Measurements from ENCODE around the gene METTL15.

METTL15 gene

DNA sequence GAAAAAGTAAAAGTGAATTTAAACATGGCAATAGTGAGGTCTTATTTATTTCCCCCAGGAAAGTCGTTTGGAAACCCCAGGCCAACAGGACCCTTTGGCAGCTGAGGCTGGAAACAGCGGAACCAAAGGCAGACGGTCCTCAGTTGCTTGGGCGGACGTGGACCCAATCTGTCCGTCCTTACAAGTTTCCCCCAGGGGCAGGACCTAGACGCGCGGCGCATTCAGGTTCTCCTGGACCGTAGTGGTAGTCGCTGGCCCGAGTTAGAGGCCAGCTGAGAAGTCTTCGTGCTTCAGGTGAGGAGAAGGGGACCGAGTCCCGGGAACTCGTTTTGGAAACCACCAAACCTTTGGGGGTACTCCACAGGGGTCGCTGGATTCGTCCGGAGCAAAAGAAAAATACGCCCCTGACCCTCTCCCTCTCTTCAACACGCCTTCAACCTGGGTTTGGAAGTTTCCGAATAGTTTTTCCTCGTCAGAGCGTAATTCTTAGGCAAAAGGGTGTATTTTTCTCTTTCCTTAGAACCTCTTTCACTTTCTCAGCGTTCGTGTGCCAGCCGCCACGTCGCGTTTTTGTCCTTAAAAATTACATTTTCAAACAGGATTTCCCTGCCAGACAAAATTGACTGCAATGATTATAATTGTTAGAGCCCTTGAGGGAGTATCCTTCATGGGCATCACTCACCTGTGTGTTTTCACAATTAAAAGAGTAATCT, 2.1 kb downstream of the METTL15 start:
- in situ Hi-C loops (cut with MboI; ENCODE audit: low sequenced_read_pairs, unreplicated experiment): loop anchor here (25.0 kb wide), 1 partner anchor 398 kb away; the partner anchor contains the start of gene BDNF
- peak; percentile 50 for DNase-seq (ENCODE audit: low spot score)
- TF ChIP-seq, protein P1, sequence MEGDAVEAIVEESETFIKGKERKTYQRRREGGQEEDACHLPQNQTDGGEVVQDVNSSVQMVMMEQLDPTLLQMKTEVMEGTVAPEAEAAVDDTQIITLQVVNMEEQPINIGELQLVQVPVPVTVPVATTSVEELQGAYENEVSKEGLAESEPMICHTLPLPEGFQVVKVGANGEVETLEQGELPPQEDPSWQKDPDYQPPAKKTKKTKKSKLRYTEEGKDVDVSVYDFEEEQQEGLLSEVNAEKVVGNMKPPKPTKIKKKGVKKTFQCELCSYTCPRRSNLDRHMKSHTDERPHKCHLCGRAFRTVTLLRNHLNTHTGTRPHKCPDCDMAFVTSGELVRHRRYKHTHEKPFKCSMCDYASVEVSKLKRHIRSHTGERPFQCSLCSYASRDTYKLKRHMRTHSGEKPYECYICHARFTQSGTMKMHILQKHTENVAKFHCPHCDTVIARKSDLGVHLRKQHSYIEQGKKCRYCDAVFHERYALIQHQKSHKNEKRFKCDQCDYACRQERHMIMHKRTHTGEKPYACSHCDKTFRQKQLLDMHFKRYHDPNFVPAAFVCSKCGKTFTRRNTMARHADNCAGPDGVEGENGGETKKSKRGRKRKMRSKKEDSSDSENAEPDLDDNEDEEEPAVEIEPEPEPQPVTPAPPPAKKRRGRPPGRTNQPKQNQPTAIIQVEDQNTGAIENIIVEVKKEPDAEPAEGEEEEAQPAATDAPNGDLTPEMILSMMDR (IDR thresholded peaks at IDR 0.05; ENCODE audit: borderline replicate concordance, control extremely low read depth, extremely low read depth, insufficient read depth, missing control alignments): no peak

DNA sequence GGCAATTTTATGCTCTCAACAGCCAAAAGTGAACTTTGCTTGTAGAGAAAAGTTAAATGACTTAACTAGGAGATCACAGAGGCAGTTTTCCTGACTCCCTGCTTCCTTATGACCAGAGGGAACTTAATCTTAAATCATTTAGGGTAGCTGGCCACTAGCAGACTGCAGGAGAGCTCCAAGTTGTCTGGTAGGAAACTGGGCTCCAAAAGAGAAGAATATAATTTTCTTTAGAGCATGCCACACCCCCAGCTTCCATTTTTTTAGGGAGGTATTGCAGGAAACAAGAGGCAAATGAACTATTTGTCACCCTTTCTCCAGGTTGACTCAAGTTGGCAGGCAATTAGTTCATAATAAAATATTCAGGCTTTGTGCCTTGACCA, 2.6 kb downstream of the METTL15 start:
- TF ChIP-seq, protein P1 (IDR thresholded peaks at IDR 0.05; ENCODE audit: borderline replicate concordance, control extremely low read depth, extremely low read depth, insufficient read depth, missing control alignments): no peak
- in situ Hi-C loops (cut with MboI; ENCODE audit: low sequenced_read_pairs, unreplicated experiment): loop anchor here (25.0 kb wide), 1 partner anchor 399 kb away; the partner anchor contains the start of gene BDNF
- no peak for DNase-seq (ENCODE audit: low spot score)

DNA sequence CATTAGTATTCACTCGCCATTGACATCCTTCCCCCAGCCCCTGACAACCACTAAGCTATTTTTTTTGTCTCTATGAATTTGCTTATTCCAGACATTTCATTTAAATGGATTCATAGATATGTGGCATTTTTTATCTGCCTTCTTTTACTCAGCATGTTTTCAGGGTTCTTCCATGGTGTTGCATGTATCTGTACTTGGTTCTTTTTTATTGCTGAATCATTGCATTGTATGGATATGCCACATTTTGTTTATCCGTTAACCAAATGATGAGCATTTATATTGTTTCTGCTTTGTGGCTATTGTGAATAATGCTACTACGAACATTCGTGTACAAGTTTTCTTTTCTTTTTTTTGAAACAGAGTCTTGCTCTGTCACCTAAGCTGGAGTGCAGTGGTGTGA, 5.9 kb downstream of the METTL15 start:
- in situ Hi-C loops (cut with MboI; ENCODE audit: low sequenced_read_pairs, unreplicated experiment): loop anchor here (25.0 kb wide), 1 partner anchor 402 kb away; the partner anchor contains the start of gene BDNF

DNA sequence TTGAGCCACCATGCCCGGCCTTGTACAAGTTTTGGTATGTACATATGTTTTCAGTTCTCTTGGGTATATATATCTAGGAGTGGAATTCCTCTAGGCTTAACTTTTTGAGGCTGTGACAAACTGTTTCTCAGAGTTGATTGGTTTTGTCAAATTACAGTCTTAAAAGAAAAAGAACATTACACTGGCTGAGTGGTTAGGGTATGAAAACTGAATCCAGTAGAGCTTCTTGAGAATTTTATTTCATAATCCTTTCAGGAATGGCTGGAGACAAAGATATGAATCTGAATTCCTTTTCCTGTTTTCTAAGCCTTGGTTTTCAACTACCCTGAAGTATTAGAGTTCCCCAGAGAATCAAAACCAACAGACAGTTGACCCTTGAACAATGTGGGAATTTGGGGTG, 6.5 kb downstream of the METTL15 start:
- TF ChIP-seq, protein P1 (IDR thresholded peaks at IDR 0.05; ENCODE audit: borderline replicate concordance, control extremely low read depth, extremely low read depth, insufficient read depth, missing control alignments): no peak
- in situ Hi-C loops (cut with MboI; ENCODE audit: low sequenced_read_pairs, unreplicated experiment): loop anchor here (25.0 kb wide), 1 partner anchor 402 kb away; the partner anchor contains the start of gene BDNF
- no peak for DNase-seq (ENCODE audit: low spot score)

More for the DNA sequence above, 5.9 kb downstream of the METTL15 start:
- TF ChIP-seq, protein P1 (IDR thresholded peaks at IDR 0.05; ENCODE audit: borderline replicate concordance, control extremely low read depth, extremely low read depth, insufficient read depth, missing control alignments): no peak
- DNase-seq (ENCODE audit: low spot score): no peak

DNA sequence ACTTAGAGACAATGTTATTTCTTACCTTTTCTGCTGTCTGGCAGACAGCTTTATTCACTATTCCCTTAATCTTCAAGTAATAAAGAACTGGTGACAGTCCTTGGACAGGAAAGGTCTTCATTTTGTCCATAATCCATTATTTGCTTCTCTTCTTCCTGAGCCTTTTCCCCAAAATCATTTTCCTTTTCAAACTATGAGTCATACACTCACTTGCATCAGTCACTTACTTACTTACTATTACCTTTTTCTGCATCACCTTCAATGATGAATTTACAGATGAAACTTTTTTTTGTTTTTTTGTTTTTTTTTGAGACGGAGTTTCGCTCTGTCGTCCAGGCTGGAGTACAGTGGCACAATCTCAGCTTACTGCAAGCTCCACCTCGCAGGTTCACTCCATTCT, 9.5 kb downstream of the METTL15 start:
- TF ChIP-seq, protein P1 (IDR thresholded peaks at IDR 0.05; ENCODE audit: borderline replicate concordance, control extremely low read depth, extremely low read depth, insufficient read depth, missing control alignments): no peak
- no peak for DNase-seq (ENCODE audit: low spot score)
- in situ Hi-C loops (cut with MboI; ENCODE audit: low sequenced_read_pairs, unreplicated experiment): loop anchor here (25.0 kb wide), 1 partner anchor 405 kb away; the partner anchor contains the start of gene BDNF

DNA sequence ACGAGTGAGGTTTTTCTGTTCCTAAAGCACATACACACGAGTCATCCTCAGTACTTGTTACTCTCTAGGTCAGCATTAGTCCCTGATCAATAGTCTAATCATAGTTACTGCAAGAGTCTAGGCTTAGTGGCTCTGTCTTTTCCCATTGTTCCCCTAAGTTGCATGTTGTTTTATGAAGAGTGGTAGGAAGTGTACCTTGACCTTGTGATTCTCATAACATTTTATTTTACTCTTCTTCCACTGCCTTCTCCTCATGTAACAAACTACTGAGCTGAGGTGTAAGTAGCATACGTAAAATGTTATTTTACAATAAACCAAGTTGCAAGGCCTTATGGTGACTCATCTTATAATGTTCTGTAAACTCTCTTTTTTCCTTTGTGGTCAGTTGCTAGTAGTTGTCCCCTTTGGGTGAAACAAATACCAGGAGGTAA, 15.0 kb downstream of the METTL15 start:
- TF ChIP-seq, protein P1 (IDR thresholded peaks at IDR 0.05; ENCODE audit: borderline replicate concordance, control extremely low read depth, extremely low read depth, insufficient read depth, missing control alignments): no peak
- in situ Hi-C loops (cut with MboI; ENCODE audit: low sequenced_read_pairs, unreplicated experiment): loop anchor here (25.0 kb wide), 1 partner anchor 411 kb away; the partner anchor contains the start of gene BDNF
- no peak for DNase-seq (ENCODE audit: low spot score)
